Vagina (tissue), 2 donors: Measurements from ENCODE around the gene DNMT3A.

Source experiments
- CTCF ChIP-seq, 3 experiments: fragments of 450-650 bp in 2 of 3; fragments of 200-600 bp in 1 of 3; sonication (generic) in 1 of 3; IDR thresholded peaks; one replicate each; pipeline ENCODE4 v1.5.1; 2017 to 2019; ENCODE audit warnings: antibody characterized with exemption in 3 of 3, mild to moderate bottlenecking in 2 of 3, moderate library complexity in 2 of 3
- POLR2A ChIP-seq, 2 donors: fragments of 450-650 bp; IDR thresholded peaks; one replicate each; pipeline ENCODE4 v1.6.1; 2017; ENCODE audit warnings: antibody characterized with exemption in 2 of 2, mild to moderate bottlenecking in 2 of 2, moderate library complexity in 2 of 2
- POLR2AphosphoS5 ChIP-seq, 2 donors: sonication (generic); formaldehyde crosslinking; IDR thresholded peaks; one replicate each; pipeline ENCODE4 v1.9.0; 2017; ENCODE audit warnings: antibody characterized with exemption in 2 of 2, mild to moderate bottlenecking in 2 of 2, low read depth in 1 of 2; ENCODE audit not compliant: insufficient read depth in 1 of 2

- TF ChIP-seq POLR2A (IDR thresholded peaks at IDR 0.05) (no peak), CTCF (IDR thresholded peaks at IDR 0.05) (no peak), POLR2AphosphoS5 (IDR thresholded peaks at IDR 0.05; ENCODE audit: insufficient read depth in 1 of 2, low read depth in 1 of 2) (no peak)
Measured at GRCh38 chr2:25388491-25388890, 46.8 kb upstream of the DNMT3A start.
